Endometrial microvascular endothelial cells (primary cell): ENCODE results near the gene LRRC4. TPM values are rescaled to one million over a fixed set of nuclear protein-coding genes. Genes with fewer than 3 reads are reported as not detected.

ENCODE experiments used
- in situ Hi-C: cut with HindIII; loops from 2 replicates; pipeline ENCODE4 v1.10.0; 2017; ENCODE audit warnings: low sequenced_read_pairs, low pct_unique_long_range_greater_than_20kb; ENCODE audit errors: inconsistent ontology term
- total RNA-seq: library from RNA; depleted of rRNA; stranded (reverse); fragments of >200 nt; gene quantifications from one replicate; pipeline ENCODE4 v1.2.3, GENCODE V29; 2015; ENCODE audit errors: inconsistent ontology term

The LRRC4 gene
- total RNA-seq, 1 donor from 2014 or later = 0.19 TPM

- in situ Hi-C loops = no loop called here
Observed at GRCh38 chr7:127993987-127994386, 37.2 kb downstream of the LRRC4 start.

- in situ Hi-C loops = no loop called here
Observed at GRCh38 chr7:127993317-127993716, 37.9 kb downstream of the LRRC4 start.

GRCh38 chr7:127988751-127989150 is 42.5 kb downstream of the LRRC4 start:
- in situ Hi-C loops = no loop called here

GRCh38 chr7:127986581-127987521 is 44.4 kb downstream of the LRRC4 start:
- in situ Hi-C loops = no loop called here

GRCh38 chr7:127983804-127984332 is 47.4 kb downstream of the LRRC4 start:
- in situ Hi-C loops = no loop called here

DNA sequence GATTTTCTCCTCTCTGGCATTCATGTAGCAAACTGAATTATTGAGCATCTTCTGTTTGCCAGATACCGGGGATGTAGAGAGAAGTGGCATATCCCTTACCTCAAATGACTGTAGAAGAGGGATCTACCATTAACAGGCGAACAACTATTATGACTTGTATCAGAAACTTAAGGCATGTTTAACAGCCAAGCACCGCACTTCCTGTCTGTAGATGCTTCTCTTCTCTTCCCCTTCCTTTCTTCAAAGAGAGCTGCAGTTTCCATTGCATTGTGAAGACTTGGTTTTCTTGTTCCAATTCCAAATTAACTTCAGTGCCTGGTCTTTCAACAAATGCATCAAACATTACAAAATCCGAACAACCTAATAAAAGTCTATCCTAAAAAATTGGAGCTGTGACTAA is 49.3 kb downstream of the LRRC4 start:
- in situ Hi-C loops = no loop called here

- in situ Hi-C loops = no loop called here
Observed at GRCh38 chr7:127980901-127981300, 50.3 kb downstream of the LRRC4 start.

DNA sequence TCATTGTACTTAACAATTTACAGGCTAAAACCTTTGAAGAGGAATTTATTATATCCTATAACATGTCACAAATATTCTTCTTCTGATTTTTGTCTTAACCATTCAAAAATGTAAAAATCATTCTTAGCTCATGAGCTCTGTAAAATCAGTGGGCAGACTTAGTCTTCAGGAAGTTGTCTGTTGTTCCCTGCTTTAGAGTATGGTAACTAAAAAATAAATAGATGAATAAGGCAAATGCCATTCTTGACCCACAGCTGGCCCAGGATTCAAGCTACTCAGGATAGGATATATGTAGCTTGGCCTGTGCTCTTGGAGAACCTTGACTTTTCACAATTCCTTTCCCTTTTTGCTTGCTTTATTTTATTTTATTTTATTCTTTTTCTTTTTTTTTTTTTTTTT is 51.5 kb downstream of the LRRC4 start:
- in situ Hi-C loops = no loop called here

GRCh38 chr7:127979113-127979727 is 52.0 kb downstream of the LRRC4 start:
- in situ Hi-C loops = no loop called here

GRCh38 chr7:127978421-127978820 is 52.8 kb downstream of the LRRC4 start:
- in situ Hi-C loops = no loop called here

Other genes starting within 250 kb of the LRRC4 start
- gene LEP, start 209.8 kb upstream of the LRRC4 start, total RNA-seq = not detected